ENCODE data around the gene MYO16.

MYO16 gene

DNA sequence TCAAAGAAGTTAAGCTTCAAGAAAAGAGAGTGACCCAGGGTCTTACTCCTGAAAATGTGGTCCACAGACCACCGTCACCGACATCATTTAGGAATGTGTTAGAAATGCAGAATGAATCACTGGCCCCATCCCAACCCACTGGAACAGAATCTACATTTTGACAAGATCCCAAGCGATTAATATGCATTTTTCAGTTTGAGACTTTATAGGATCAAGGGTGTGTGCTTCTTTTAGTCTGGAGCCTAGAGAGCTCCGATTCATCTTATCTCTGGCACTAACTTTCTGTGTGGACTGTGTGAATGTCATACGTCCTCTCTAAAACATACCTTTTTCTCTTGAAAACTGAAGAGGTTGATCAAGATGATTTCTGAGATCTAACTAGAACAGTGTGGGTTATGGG lies 484.8 kb downstream of the MYO16 start:
- POLR2A ChIA-PET, result no interaction called here
- no peaks in the 10 kb centered on the region for H3K36me3 ChIP-seq (ENCODE audit: control insufficient read depth in 2 of 2, insufficient read depth in 1 of 2, low read length in 2 of 2)
- no peaks in the 10 kb centered on the region for H3K4me1 ChIP-seq (ENCODE audit: control insufficient read depth, insufficient read depth, low read length)
- H3K9me3 ChIP-seq (ENCODE audit: control insufficient read depth, insufficient read depth, low read depth, low read length), result no peaks in the 10 kb centered on the region
- CTCF ChIA-PET, result no interaction called here
- TF ChIP-seq ZNF10 (tag by site-specific recombination; IDR thresholded peaks at IDR 0.05) (no peak), ZNF391 (tag by site-specific recombination; IDR thresholded peaks at IDR 0.05; ENCODE audit: borderline replicate concordance, low read depth) (no peak), ZNF544 (tag by site-specific recombination; IDR thresholded peaks at IDR 0.05) (no peak), ZFP69B (tag by site-specific recombination; IDR thresholded peaks at IDR 0.05) (no peak), SCRT2 (tag by site-specific recombination; IDR thresholded peaks at IDR 0.05) (no peak)
- TF ChIP-seq, protein P1, sequence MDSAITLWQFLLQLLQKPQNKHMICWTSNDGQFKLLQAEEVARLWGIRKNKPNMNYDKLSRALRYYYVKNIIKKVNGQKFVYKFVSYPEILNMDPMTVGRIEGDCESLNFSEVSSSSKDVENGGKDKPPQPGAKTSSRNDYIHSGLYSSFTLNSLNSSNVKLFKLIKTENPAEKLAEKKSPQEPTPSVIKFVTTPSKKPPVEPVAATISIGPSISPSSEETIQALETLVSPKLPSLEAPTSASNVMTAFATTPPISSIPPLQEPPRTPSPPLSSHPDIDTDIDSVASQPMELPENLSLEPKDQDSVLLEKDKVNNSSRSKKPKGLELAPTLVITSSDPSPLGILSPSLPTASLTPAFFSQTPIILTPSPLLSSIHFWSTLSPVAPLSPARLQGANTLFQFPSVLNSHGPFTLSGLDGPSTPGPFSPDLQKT (IDR thresholded peaks at IDR 0.05; ENCODE audit: borderline replicate concordance, low read depth, low read length), result no peak
- TF ChIP-seq, protein P2, sequence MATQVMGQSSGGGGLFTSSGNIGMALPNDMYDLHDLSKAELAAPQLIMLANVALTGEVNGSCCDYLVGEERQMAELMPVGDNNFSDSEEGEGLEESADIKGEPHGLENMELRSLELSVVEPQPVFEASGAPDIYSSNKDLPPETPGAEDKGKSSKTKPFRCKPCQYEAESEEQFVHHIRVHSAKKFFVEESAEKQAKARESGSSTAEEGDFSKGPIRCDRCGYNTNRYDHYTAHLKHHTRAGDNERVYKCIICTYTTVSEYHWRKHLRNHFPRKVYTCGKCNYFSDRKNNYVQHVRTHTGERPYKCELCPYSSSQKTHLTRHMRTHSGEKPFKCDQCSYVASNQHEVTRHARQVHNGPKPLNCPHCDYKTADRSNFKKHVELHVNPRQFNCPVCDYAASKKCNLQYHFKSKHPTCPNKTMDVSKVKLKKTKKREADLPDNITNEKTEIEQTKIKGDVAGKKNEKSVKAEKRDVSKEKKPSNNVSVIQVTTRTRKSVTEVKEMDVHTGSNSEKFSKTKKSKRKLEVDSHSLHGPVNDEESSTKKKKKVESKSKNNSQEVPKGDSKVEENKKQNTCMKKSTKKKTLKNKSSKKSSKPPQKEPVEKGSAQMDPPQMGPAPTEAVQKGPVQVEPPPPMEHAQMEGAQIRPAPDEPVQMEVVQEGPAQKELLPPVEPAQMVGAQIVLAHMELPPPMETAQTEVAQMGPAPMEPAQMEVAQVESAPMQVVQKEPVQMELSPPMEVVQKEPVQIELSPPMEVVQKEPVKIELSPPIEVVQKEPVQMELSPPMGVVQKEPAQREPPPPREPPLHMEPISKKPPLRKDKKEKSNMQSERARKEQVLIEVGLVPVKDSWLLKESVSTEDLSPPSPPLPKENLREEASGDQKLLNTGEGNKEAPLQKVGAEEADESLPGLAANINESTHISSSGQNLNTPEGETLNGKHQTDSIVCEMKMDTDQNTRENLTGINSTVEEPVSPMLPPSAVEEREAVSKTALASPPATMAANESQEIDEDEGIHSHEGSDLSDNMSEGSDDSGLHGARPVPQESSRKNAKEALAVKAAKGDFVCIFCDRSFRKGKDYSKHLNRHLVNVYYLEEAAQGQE (tag by site-specific recombination; IDR thresholded peaks at IDR 0.05), result no peak
- H3K4me3 ChIP-seq (ENCODE audit: low read depth, low read length), result no peak overlapping the region
- H3K27ac ChIP-seq (ENCODE audit: extremely low read depth, low read depth, low read length), result no peak overlapping the region

DNA sequence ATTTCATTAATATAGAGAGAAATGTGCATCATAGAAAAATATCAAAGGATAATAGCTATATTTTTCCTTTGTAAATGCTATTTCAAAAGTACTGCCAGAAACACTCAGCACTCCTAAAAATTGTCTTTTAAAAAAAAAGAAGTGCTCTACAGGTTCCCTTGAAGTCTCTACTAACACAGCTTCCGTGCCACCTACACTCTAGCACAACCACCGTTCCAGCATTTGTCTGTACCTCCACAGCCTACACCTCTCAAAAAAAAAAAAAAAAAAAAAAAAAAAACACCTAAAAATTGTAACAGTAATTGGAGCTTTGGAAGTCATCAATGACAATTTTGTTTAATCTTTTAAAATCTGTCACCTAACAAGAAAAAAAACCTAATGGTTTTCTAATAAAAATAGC lies 485.6 kb downstream of the MYO16 start:
- no peaks in the 10 kb centered on the region for H3K36me3 ChIP-seq (ENCODE audit: control insufficient read depth in 2 of 2, insufficient read depth in 1 of 2, low read length in 2 of 2)
- H3K9me3 ChIP-seq (ENCODE audit: control insufficient read depth, insufficient read depth, low read depth, low read length), result no peaks in the 10 kb centered on the region
- ChIA-PET POLR2A (no interaction called here), CTCF (interaction anchor here (0.7 kb wide), 1 partner anchor 25 kb away, joined by 3 read pairs; no protein-coding TSS in a partner anchor)
- no peak overlapping the region for H3K4me3 ChIP-seq (ENCODE audit: low read depth, low read length)
- H3K27ac ChIP-seq (ENCODE audit: extremely low read depth, low read depth, low read length), result no peak overlapping the region
- no peaks in the 10 kb centered on the region for H3K4me1 ChIP-seq (ENCODE audit: control insufficient read depth, insufficient read depth, low read length)
- TF ChIP-seq ZNF747 (tag by site-specific recombination; IDR thresholded peaks at IDR 0.05), result no peak
- TF ChIP-seq, protein P3, sequence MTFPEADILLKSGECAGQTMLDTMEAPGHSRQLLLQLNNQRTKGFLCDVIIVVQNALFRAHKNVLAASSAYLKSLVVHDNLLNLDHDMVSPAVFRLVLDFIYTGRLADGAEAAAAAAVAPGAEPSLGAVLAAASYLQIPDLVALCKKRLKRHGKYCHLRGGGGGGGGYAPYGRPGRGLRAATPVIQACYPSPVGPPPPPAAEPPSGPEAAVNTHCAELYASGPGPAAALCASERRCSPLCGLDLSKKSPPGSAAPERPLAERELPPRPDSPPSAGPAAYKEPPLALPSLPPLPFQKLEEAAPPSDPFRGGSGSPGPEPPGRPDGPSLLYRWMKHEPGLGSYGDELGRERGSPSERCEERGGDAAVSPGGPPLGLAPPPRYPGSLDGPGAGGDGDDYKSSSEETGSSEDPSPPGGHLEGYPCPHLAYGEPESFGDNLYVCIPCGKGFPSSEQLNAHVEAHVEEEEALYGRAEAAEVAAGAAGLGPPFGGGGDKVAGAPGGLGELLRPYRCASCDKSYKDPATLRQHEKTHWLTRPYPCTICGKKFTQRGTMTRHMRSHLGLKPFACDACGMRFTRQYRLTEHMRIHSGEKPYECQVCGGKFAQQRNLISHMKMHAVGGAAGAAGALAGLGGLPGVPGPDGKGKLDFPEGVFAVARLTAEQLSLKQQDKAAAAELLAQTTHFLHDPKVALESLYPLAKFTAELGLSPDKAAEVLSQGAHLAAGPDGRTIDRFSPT (tag by site-specific recombination; IDR thresholded peaks at IDR 0.05), result no peak
- TF ChIP-seq ZFP69B (tag by site-specific recombination; IDR thresholded peaks at IDR 0.05), result no peak
- no peak for TF ChIP-seq ZNF19 (tag by site-specific recombination; IDR thresholded peaks at IDR 0.05; ENCODE audit: low read depth)
- TF ChIP-seq, protein P4, sequence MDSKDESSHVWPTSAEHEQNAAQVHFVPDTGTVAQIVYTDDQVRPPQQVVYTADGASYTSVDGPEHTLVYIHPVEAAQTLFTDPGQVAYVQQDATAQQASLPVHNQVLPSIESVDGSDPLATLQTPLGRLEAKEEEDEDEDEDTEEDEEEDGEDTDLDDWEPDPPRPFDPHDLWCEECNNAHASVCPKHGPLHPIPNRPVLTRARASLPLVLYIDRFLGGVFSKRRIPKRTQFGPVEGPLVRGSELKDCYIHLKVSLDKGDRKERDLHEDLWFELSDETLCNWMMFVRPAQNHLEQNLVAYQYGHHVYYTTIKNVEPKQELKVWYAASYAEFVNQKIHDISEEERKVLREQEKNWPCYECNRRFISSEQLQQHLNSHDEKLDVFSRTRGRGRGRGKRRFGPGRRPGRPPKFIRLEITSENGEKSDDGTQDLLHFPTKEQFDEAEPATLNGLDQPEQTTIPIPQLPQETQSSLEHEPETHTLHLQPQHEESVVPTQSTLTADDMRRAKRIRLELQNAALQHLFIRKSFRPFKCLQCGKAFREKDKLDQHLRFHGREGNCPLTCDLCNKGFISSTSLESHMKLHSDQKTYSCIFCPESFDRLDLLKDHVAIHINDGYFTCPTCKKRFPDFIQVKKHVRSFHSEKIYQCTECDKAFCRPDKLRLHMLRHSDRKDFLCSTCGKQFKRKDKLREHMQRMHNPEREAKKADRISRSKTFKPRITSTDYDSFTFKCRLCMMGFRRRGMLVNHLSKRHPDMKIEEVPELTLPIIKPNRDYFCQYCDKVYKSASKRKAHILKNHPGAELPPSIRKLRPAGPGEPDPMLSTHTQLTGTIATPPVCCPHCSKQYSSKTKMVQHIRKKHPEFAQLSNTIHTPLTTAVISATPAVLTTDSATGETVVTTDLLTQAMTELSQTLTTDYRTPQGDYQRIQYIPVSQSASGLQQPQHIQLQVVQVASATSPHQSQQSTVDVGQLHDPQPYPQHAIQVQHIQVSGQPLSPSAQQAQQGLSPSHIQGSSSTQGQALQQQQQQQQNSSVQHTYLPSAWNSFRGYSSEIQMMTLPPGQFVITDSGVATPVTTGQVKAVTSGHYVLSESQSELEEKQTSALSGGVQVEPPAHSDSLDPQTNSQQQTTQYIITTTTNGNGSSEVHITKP (tag by site-specific recombination; IDR thresholded peaks at IDR 0.05), result no peak
- no peak for TF ChIP-seq ZNF658 (tag by site-specific recombination; IDR thresholded peaks at IDR 0.05)

Data from HEK293 (cell line).